ENCODE results near the gene KRTAP10-7. TPM values are rescaled to one million over a fixed set of nuclear protein-coding genes. Genes with fewer than 3 reads are reported as not detected.
"Not testable (repeated sequence)": the region's sequence is repeated elsewhere in the genome, so short reads cannot be mapped to it uniquely, and the experiment has no call there.

Gene KRTAP10-7
- total RNA-seq, 2 donors from 2014 or later: not detected

DNA sequence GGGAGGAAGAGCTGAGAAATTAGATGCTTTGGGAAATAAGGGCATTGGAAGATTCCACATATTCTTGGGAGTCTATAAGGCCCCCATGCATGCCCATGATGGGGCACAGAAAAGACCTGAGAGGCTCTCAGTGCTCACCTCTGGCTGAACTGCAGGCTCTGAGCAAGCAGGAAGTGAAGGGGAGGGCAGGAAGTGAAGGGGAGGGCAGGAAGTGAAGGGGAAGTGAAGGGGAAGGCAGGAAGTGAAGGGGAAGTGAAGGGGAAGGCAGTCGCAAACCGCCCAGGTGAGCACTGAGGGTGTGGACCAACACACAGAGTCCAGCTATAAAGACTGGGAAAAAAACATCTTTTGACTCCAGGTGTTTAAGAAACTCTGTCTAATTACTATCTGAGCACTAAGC, 30.0 kb downstream of the KRTAP10-7 start:
- intact Hi-C loops (cut with DNase I): no loop called here
- Histone ChIP-seq H3K9me3 (no peaks in the 10 kb centered on the region), H3K27ac (no peak overlapping the region), H3K36me3 (no peaks in the 10 kb centered on the region), H3K4me1 (replicated peaks) (no peaks in the 10 kb centered on the region), H3K4me3 (no peak overlapping the region), H3K27me3 (replicated peaks; ENCODE audit: insufficient read depth) (no peaks in the 10 kb centered on the region)
- WGBS: 91% methylated on average over 2 of the region's 2 CpGs
- TF ChIP-seq POLR2AphosphoS5 (IDR thresholded peaks at IDR 0.05) (no peak), POLR2A (IDR thresholded peaks at IDR 0.05) (no peak), CTCF (IDR thresholded peaks at IDR 0.05) (no peak)
- DNase-seq (ENCODE audit: low spot score): no peak

GRCh38 chr21:44632067-44632466, 31.7 kb downstream of the KRTAP10-7 start:
- TF ChIP-seq POLR2A (IDR thresholded peaks at IDR 0.05) (no peak), CTCF (IDR thresholded peaks at IDR 0.05) (no peak), POLR2AphosphoS5 (IDR thresholded peaks at IDR 0.05) (no peak)
- no peaks in the 10 kb centered on the region for H3K36me3 ChIP-seq
- 95% methylated on average over 1 of the region's 1 CpG for WGBS
- H3K4me1 ChIP-seq (replicated peaks): no peaks in the 10 kb centered on the region
- no peak overlapping the region for H3K27ac ChIP-seq
- H3K27me3 ChIP-seq (replicated peaks; ENCODE audit: insufficient read depth): no peaks in the 10 kb centered on the region
- H3K9me3 ChIP-seq: no peaks in the 10 kb centered on the region
- intact Hi-C loops (cut with DNase I): no loop called here
- DNase-seq (ENCODE audit: low spot score): no peak
- H3K4me3 ChIP-seq: no peak overlapping the region

- Histone ChIP-seq H3K4me1 (replicated peaks) (no peaks in the 10 kb centered on the region), H3K4me3 (no peak overlapping the region), H3K27ac (no peak overlapping the region), H3K27me3 (replicated peaks; ENCODE audit: insufficient read depth) (peaks cover 3% of the 10 kb centered on the region), H3K36me3 (no peaks in the 10 kb centered on the region), H3K9me3 (no peaks in the 10 kb centered on the region)
- 77% methylated on average over 15 of the region's 15 CpGs for WGBS
- intact Hi-C loops (cut with DNase I): no loop called here
- DNase-seq (ENCODE audit: low spot score): no peak
- no peak for TF ChIP-seq POLR2AphosphoS5 (IDR thresholded peaks at IDR 0.05)
- no peak for TF ChIP-seq CTCF (IDR thresholded peaks at IDR 0.05)
These were observed 36.0 kb downstream of the KRTAP10-7 start for GRCh38 chr21:44636209-44637017.

GRCh38 chr21:44637018-44637850, 36.8 kb downstream of the KRTAP10-7 start, which contains the start of gene KRTAP10-10:
KRTAP10-10 (plus strand) TSS chr21:44637356; CDS start chr21:44637418, 62 bp downstream.
- no peaks in the 10 kb centered on the region for H3K4me1 ChIP-seq (replicated peaks)
- WGBS: 38% methylated on average over 20 of the region's 21 CpGs
- no peak for TF ChIP-seq CTCF (IDR thresholded peaks at IDR 0.05)
- TF ChIP-seq POLR2AphosphoS5 (IDR thresholded peaks at IDR 0.05): no peak
- TF ChIP-seq POLR2A (IDR thresholded peaks at IDR 0.05): no peak
- intact Hi-C loops (cut with DNase I): no loop called here
- H3K4me3 ChIP-seq: no peak within 1 kb of the TSS
- no peak for DNase-seq (ENCODE audit: low spot score)
- no peaks in the 10 kb centered on the region for H3K36me3 ChIP-seq
- H3K9me3 ChIP-seq: no peaks in the 10 kb centered on the region
- peaks cover 3% of the 10 kb centered on the region for H3K27me3 ChIP-seq (replicated peaks; ENCODE audit: insufficient read depth)
- no peak within 1 kb of the TSS for H3K27ac ChIP-seq

- H3K4me1 ChIP-seq (replicated peaks); H3K27ac ChIP-seq; DNase-seq (ENCODE audit: low spot score); intact Hi-C loops (cut with DNase I); H3K9me3 ChIP-seq; H3K36me3 ChIP-seq; H3K27me3 ChIP-seq (replicated peaks; ENCODE audit: insufficient read depth); H3K4me3 ChIP-seq: not testable (repeated sequence)
- 59% methylated on average over 8 of the region's 12 CpGs for WGBS
These were observed 37.5 kb downstream of the KRTAP10-7 start for GRCh38 chr21:44637851-44638348.

DNA sequence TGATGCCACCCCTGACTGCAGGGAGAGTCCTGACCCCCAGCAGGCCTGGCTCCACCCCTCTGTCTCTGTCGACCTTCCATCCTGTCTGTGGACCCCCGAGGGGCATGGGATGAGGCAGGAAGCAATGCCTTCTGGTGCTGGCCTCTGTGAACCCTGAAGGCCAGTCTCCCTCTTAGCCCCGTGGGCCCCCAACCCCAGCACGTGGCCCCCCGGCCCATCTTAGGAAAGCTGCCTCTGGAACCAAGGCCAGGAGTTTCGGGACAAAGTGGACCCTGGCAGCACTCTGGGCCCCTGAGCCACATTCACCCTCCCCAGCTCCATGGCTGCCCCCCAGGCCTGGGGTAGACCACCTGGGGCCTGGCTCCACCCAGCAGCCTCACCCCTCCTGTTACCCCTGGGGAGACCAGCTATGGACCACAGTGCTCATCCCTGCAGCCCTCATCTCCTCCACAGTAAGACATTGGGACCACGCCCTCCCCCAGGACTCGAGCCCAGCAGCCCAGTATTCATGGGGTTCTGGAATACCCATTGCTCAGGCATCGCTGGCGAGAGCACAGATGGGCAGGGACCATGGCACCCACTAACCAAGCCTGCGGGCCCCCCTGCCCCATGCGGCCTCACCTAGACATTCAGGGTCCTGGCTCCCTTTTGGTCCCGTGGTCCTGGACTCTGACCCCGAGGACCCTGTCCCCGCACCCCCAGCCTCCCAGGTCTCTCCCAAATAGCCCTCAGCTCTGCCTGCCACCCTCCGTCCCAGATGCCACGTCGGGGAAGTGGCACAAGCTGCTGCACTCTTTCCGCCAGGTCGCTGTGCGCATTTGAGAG, 38.3 kb downstream of the KRTAP10-7 start:
- DNase-seq (ENCODE audit: low spot score); H3K9me3 ChIP-seq; intact Hi-C loops (cut with DNase I); H3K4me3 ChIP-seq; H3K4me1 ChIP-seq (replicated peaks); H3K36me3 ChIP-seq; H3K27me3 ChIP-seq (replicated peaks; ENCODE audit: insufficient read depth); H3K27ac ChIP-seq: not testable (repeated sequence)
- 88% methylated on average over 17 of the region's 21 CpGs for WGBS

Measured in prostate gland (tissue), 2 donors.